Astrocyte (in vitro differentiated cells and primary cell): Measurements from ENCODE around the gene PTPRC. TPM values are rescaled to one million over a fixed set of nuclear protein-coding genes. Genes with fewer than 3 reads are reported as not detected.

Experiments
- DNase-seq: peaks from one replicate; pipeline ENCODE4 v3.0.0-alpha.2; 2010; ENCODE audit warnings: low read depth
- FAIRE-seq: peaks from 2 replicates; lab custom pipeline; 2011; peaks lifted over from hg19 to GRCh38; lab: Jason Lieb, UNC
- H2AFZ ChIP-seq: 2 replicates; pipeline ENCODE4 v1.6.0; 2012; ENCODE audit warnings: low read depth, low read length, inconsistent platforms
- H3K27ac ChIP-seq: 2 replicates; pipeline ENCODE4 v1.5.1; 2011; ENCODE audit warnings: low read depth, low read length, inconsistent platforms
- H3K27me3 ChIP-seq: 2 replicates; pipeline ENCODE4 v1.6.0; 2011; ENCODE audit warnings: low read length, inconsistent platforms; ENCODE audit not compliant: insufficient read depth
- H3K36me3 ChIP-seq: 2 replicates; pipeline ENCODE4 v1.5.1; 2011; ENCODE audit warnings: low read length, inconsistent platforms; ENCODE audit not compliant: insufficient read depth
- H3K4me1 ChIP-seq: 2 replicates; pipeline ENCODE4 v1.5.1; 2011; ENCODE audit warnings: low read length, inconsistent platforms; ENCODE audit not compliant: insufficient read depth
- H3K4me2 ChIP-seq: 2 replicates; pipeline ENCODE4 v1.6.0; 2012; ENCODE audit warnings: low read length, inconsistent platforms
- H3K4me3 ChIP-seq: 2 replicates; pipeline ENCODE4 v1.5.1; 2011; ENCODE audit warnings: low read depth, mild to moderate bottlenecking, low read length, inconsistent platforms; ENCODE audit not compliant: insufficient read depth
- H3K79me2 ChIP-seq: 2 replicates; pipeline ENCODE4 v1.6.0; 2012; ENCODE audit warnings: mild to moderate bottlenecking, low read length, inconsistent platforms; ENCODE audit not compliant: insufficient read depth
- H3K9ac ChIP-seq: 2 replicates; pipeline ENCODE4 v1.6.0; 2012; ENCODE audit warnings: mild to moderate bottlenecking, low read length, inconsistent platforms
- H3K9me3 ChIP-seq: 2 replicates; pipeline ENCODE4 v1.5.1; 2012; ENCODE audit warnings: low read depth, mild to moderate bottlenecking, low read length, inconsistent platforms; ENCODE audit not compliant: insufficient read depth
- H4K20me1 ChIP-seq: 2 replicates; pipeline ENCODE4 v1.6.0; 2012; ENCODE audit warnings: low read length, inconsistent platforms; ENCODE audit not compliant: insufficient read depth
- H3K27ac Mint-ChIP-seq: one replicate; pipeline ENCODE4 v1.8.0; 2021; ENCODE audit warnings: mild to moderate bottlenecking, mixed read lengths; ENCODE audit not compliant: unreplicated experiment
- H3K27me3 Mint-ChIP-seq: one replicate; pipeline ENCODE4 v1.8.0; 2021; ENCODE audit warnings: low read depth, mixed read lengths; ENCODE audit not compliant: unreplicated experiment
- H3K36me3 Mint-ChIP-seq: one replicate; pipeline ENCODE4 v1.8.0; 2021; ENCODE audit warnings: low read depth, mixed read lengths; ENCODE audit not compliant: unreplicated experiment
- H3K4me1 Mint-ChIP-seq: one replicate; pipeline ENCODE4 v1.8.0; 2021; ENCODE audit warnings: low read depth, mixed read lengths; ENCODE audit not compliant: unreplicated experiment
- H3K4me3 Mint-ChIP-seq: one replicate; pipeline ENCODE4 v1.8.0; 2021; ENCODE audit warnings: mild to moderate bottlenecking, moderate library complexity, mixed read lengths; ENCODE audit not compliant: unreplicated experiment
- H3K9me3 Mint-ChIP-seq: one replicate; pipeline ENCODE4 v1.8.0; 2021; ENCODE audit warnings: mild to moderate bottlenecking, mixed read lengths; ENCODE audit not compliant: unreplicated experiment
- EZH2 ChIP-seq: IDR thresholded peaks from 2 replicates; pipeline ENCODE4 v1.6.1; 2012; ENCODE audit warnings: mild to moderate bottlenecking, low read length, inconsistent platforms; ENCODE audit not compliant: insufficient read depth
- total RNA-seq: library from RNA; stranded (reverse); gene quantifications from 2 replicates; pipeline ENCODE4 v1.2.1, GENCODE V29; 2021
- TF ChIP-seq, protein P1 (sequence below): IDR thresholded peaks from 2 replicates; pipeline ENCODE4 v1.5.1; 2011; ENCODE audit warnings: low read depth, mild to moderate bottlenecking, inconsistent platforms, low read length, moderate library complexity; ENCODE audit not compliant: insufficient read depth

PTPRC gene
- total RNA-seq, 1 donor from 2014 or later = 0.20 TPM

- TF ChIP-seq EZH2 = no peak
- TF ChIP-seq, protein P1, sequence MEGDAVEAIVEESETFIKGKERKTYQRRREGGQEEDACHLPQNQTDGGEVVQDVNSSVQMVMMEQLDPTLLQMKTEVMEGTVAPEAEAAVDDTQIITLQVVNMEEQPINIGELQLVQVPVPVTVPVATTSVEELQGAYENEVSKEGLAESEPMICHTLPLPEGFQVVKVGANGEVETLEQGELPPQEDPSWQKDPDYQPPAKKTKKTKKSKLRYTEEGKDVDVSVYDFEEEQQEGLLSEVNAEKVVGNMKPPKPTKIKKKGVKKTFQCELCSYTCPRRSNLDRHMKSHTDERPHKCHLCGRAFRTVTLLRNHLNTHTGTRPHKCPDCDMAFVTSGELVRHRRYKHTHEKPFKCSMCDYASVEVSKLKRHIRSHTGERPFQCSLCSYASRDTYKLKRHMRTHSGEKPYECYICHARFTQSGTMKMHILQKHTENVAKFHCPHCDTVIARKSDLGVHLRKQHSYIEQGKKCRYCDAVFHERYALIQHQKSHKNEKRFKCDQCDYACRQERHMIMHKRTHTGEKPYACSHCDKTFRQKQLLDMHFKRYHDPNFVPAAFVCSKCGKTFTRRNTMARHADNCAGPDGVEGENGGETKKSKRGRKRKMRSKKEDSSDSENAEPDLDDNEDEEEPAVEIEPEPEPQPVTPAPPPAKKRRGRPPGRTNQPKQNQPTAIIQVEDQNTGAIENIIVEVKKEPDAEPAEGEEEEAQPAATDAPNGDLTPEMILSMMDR = no peak
- Histone ChIP-seq H3K36me3 (no peaks in the 10 kb centered on the region), H3K4me2 (no peak overlapping the region), H2AFZ (no peak overlapping the region), H3K9me3 (no peaks in the 10 kb centered on the region), H3K4me3 (no peak overlapping the region), H3K27me3 (no peaks in the 10 kb centered on the region), H3K4me1 (peaks cover 12% of the 10 kb centered on the region), H4K20me1 (no peaks in the 10 kb centered on the region), H3K9ac (no peak overlapping the region), H3K79me2 (no peaks in the 10 kb centered on the region), H3K27ac (no peak overlapping the region)
- no peaks in the 10 kb centered on the region for H3K9me3 Mint-ChIP-seq
- no peaks in the 10 kb centered on the region for H3K36me3 Mint-ChIP-seq
- no peak for DNase-seq
- no peaks in the 10 kb centered on the region for H3K27me3 Mint-ChIP-seq
- FAIRE-seq = peak; percentile 59
- no peak overlapping the region for H3K4me3 Mint-ChIP-seq
- peaks cover 27% of the 10 kb centered on the region for H3K4me1 Mint-ChIP-seq
- H3K27ac Mint-ChIP-seq = no peak overlapping the region
These were observed 37.4 kb downstream of the PTPRC start for GRCh38 chr1:198676253-198676652.

- peaks cover 12% of the 10 kb centered on the region for H3K4me1 ChIP-seq
- no peaks in the 10 kb centered on the region for H4K20me1 ChIP-seq
- H3K27ac Mint-ChIP-seq = peak overlapping the region; percentile 37
- H2AFZ ChIP-seq = no peak overlapping the region
- no peak overlapping the region for H3K4me3 ChIP-seq
- no peaks in the 10 kb centered on the region for H3K36me3 Mint-ChIP-seq
- H3K27me3 ChIP-seq = no peaks in the 10 kb centered on the region
- H3K9me3 ChIP-seq = no peaks in the 10 kb centered on the region
- no peaks in the 10 kb centered on the region for H3K79me2 ChIP-seq
- H3K4me1 Mint-ChIP-seq = peaks cover 28% of the 10 kb centered on the region
- no peaks in the 10 kb centered on the region for H3K9me3 Mint-ChIP-seq
- H3K4me3 Mint-ChIP-seq = no peak overlapping the region
- DNase-seq (peak; percentile 65), FAIRE-seq (peak; percentile 88)
- no peak overlapping the region for H3K27ac ChIP-seq
- H3K4me2 ChIP-seq = no peak overlapping the region
- H3K9ac ChIP-seq = no peak overlapping the region
- TF ChIP-seq, protein P1 = no peak
- TF ChIP-seq EZH2 = no peak
- no peaks in the 10 kb centered on the region for H3K36me3 ChIP-seq
- H3K27me3 Mint-ChIP-seq = no peaks in the 10 kb centered on the region
These were observed 38.2 kb downstream of the PTPRC start for GRCh38 chr1:198677027-198677426.

DNA sequence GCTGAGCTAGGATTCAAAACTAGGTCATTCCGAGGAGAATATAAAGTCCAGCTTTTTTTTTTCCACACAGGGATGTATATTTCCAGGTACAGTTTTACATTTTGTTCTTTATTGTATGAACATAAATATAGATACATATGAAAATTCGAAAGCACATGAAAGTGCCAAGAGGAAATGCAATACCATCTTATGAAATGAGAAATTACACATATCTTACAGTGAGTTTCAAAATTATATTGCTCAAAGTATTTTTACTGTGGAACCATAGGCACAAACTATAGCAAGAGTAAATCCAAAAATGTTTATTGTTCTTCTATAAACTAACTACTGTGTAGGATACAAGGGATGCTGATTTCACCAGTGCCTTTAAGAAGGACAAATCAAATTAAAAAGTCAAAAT is 39.0 kb downstream of the PTPRC start:
- FAIRE-seq (peak; percentile 41), DNase-seq (no peak)
- Mint-ChIP-seq H3K36me3 (no peaks in the 10 kb centered on the region), H3K27me3 (no peaks in the 10 kb centered on the region), H3K4me1 (peaks cover 33% of the 10 kb centered on the region), H3K27ac (no peak overlapping the region), H3K9me3 (no peaks in the 10 kb centered on the region), H3K4me3 (no peak overlapping the region)
- Histone ChIP-seq H3K27ac (no peak overlapping the region), H3K79me2 (no peaks in the 10 kb centered on the region), H3K4me2 (no peak overlapping the region), H3K36me3 (no peaks in the 10 kb centered on the region), H3K4me3 (no peak overlapping the region), H3K9me3 (no peaks in the 10 kb centered on the region), H2AFZ (no peak overlapping the region), H3K4me1 (peaks cover 17% of the 10 kb centered on the region), H3K9ac (no peak overlapping the region), H4K20me1 (no peaks in the 10 kb centered on the region), H3K27me3 (no peaks in the 10 kb centered on the region)
- no peak for TF ChIP-seq EZH2
- TF ChIP-seq, protein P1 = no peak
